Stimulated activated CD8-positive, alpha-beta memory T cell treated with anti-CD3 and anti-CD28 coated beads, Interleukin-2, amount 100 ng/mL, for 48 hours (primary cell): ENCODE results near the gene FIBP.

ENCODE experiments used
- DNase-seq, 2 donors: peaks; one replicate each; pipeline ENCODE4 v3.0.0-alpha.2; 2020; ENCODE audit warnings: low read depth in 2 of 2

Gene FIBP

DNA sequence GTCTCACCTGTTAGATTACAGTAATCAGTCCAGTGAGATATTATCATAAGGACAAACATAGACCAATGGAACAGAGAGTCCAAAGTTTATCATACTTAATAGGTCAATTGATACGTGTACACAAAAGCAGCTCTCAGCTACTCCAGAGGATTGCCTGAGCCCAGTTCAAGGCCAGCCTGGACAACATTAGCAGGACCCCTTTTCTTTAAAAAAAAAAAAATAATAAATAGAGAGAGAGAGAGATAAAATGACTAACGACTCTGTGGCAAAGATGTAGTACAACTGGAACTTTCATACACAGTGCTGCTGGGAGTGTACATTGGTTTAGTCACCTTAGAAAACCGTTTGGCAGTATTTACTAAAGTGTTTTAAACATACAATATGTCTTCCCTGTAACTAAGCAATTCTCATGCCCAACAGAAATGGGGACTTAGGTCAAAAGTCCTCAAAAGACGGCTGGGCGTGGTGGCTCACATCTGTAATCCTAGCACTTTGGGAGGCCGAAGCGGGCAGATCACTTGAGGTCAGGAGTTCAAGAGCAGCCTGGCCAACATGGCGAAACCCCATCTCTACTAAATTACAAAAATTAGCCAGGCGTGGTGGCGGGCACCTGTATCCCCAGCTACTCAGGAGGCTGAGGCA, 43.9 kb downstream of the FIBP start:
- DNase-seq = no peak

DNA sequence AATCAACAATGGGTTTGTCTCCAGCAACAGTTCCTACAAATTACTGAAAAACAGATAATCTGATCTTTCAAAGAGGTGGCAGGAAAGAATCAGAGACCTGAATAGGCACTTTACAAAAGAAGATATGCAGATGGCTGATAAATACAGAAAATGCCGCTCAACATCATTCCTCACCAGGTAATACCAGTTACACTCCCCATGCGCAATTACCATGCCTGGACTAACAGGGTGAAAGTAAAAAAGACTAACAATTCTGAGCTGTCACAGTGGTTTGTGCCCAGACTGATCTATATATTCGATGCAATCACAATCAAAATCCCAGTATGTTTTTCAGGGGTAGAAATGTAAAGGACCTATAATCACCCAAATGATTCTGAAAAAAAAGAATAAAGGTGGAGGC, 44.5 kb downstream of the FIBP start:
- DNase-seq = no peak

GRCh38 chr11:65842144-65842543, 46.1 kb downstream of the FIBP start:
- DNase-seq = no peak

DNA sequence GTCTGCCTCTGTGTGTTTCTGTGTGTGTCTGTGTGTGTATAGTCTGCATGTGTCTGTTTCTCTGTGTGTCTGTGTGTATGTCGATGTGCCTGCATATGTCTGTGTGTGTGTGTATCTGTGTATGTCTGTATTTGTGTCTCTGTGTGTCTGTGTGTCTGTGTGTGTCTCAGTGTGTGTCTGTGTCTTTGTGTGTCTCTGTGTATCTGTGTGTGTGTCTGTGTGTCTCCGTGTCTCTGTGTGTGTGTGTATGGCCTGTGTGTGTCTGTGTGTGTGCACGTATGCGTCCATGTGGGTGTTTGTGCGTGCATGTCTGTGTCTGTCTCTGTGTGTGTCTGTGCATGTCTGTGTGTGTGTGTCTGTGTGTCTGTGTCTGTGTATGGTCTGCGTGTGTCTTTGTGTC, 54.1 kb downstream of the FIBP start:
- DNase-seq = no peak
